ENCODE data around the gene SAMD3. TPM values are rescaled to one million over a fixed set of nuclear protein-coding genes. Genes with fewer than 3 reads are reported as not detected.
"Not testable (repeated sequence)": the region's sequence is repeated elsewhere in the genome, so short reads cannot be mapped to it uniquely, and the experiment has no call there.

The SAMD3 gene
- polyA plus RNA-seq, 1 donor, result 0.92 TPM

DNA sequence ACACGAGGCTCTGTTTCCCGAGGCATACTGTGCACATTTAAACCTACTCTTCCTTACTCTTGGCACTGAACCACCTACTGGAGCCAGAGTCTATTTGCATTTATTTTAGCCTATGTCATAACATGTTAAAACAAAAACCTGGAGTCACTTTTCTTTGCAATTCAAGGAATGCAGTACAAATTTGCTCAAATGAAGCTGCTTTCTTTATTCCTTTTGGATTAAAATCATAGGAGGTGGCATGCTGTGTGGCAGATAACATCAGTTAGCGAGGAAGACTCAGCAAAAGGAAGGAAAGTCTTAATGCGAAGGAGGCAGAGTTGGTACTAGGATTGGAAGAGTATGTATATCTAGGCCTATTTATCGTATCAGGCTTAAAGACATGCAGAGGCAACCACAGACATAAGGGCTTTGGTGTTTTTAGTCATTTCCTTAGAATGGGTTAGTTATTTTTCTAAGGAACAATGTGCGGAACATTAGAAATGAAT is 92.9 kb downstream of the SAMD3 start:
- no peak for DNase-seq

DNA sequence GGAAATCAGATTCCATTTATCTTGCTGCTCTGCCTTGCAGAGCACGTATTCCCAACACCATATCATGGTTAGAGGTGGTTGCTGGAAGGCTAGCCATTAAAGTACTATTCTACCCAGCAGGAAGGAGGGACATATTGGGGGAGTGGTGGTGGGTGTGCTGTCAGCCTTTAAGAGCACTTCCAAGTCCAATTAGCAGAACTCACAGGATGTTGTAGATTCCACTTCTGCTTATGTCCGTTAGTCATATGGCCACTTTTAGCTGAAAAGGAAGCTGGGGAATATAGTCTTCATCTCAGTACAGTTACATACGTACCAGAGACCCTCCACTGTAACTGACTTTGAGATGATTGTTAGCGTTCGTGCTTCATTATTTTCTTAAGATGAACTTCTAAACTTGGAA is 94.4 kb downstream of the SAMD3 start:
- no peak for DNase-seq

DNA sequence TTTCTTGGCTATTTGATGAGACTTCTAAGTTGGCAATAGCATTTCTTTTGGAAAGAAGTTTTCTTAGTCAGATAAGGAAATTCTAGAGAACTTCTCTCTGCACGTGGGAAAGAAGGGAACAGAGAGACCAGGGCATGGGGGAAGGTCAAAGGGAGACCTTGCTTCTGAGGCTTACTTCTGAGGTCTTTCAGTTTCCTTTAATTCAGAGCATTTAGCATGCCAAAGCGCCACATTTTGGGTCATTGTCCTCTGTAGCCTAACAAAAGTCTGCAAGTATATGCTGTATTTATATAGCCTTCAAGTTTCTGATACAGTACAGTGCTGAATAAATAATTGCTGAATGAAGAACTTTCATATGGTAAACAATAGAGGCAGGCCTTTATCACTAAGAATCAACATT is 95.6 kb downstream of the SAMD3 start:
- no peak for DNase-seq

DNA sequence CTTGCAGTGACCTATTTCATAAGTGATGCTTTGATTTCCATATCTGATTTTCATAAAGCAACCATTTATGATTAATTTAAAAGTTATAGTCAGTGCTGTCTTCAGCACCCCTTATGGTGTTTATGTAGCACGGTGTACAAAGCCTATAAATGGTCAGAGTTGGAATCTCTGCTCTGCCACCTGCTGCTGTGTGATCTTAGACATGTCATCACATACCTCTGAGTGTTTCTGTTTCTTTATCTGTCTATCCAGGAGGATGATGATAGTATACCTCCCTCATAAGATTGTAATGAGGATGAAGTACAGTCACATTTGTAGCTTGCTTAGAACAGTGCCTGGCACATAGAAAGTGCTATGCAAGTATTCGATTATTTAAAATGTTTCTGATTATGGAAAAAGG is 100.5 kb downstream of the SAMD3 start:
- DNase-seq, result no peak

DNA sequence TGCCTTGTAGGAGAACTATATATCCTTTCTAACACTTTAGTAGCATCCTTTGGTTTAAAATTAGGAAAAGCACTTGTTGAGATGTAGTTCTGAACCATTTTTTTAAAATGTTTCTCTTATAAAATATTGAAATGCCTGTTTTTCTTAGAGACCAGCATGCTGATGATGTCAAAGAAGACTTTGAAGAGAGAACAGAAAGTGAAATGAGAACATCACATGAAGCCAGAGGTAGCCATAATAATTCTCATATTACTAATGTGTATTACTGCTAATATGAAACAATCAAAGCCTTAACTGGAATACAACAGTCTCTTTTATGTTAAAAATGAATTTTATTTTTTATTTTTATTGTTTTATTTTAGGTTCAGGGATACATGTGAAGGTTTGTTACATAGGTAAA is 102.0 kb downstream of the SAMD3 start:
- DNase-seq, result no peak

DNA sequence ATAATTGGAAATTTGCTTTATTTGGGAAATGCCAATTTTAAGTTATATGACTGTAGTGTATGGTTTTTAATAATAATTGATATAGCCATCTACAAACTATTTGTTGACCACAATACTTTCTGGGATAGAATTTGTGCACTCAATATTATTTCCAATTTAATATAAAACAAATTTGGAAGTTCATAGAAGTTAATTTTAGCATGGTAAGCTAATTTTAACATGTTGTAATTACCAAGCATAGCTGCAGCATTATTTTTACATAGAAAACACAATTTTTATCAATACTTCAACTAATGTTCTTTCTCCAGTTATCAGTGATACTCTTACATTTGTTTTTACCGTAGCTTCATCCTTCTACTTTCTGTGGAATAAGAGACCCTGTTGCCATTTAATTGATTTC is 103.5 kb downstream of the SAMD3 start:
- DNase-seq, result no peak

DNA sequence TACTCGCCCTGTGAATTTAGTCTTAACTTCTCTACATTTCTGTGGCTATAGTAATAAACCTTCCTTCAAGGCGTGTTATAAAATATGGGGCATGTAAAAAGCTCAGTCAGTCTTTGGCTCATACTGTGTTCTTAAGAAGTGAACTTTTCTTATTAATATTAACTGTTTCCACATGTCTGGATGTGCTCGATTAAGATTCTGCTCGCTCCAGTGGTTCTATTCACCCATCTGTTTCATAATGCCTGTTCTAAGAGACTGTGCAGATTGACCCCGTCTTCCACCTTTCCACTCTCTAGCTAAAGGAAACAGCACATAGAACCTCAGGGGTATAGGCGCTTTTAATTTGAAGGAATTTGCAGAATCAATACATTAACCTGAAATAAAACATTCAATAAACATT is 104.5 kb downstream of the SAMD3 start:
- no peak for DNase-seq

DNA sequence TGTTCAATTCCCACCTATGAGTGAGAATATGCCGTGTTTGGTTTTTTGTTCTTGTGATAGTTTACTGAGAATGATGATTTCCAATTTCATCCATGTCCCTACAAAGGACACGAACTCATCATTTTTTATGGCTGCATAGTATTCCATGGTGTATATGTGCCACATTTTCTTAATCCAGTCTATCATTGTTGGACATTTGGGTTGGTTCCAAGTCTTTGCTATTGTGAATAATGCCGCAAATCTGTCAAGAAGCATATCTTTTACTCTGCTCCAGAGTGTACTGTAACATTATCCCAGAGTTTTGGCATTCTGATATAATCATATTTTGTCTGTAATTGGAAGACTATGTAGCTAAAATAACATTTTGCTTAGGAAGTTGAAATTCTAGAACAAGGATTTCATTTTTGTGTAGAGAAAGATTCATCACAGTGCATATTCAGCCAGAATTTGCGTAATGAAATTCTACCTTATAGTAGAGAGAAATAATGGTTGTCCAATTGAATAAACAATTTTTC is 105.5 kb downstream of the SAMD3 start:
- DNase-seq, result not testable (repeated sequence)

DNA sequence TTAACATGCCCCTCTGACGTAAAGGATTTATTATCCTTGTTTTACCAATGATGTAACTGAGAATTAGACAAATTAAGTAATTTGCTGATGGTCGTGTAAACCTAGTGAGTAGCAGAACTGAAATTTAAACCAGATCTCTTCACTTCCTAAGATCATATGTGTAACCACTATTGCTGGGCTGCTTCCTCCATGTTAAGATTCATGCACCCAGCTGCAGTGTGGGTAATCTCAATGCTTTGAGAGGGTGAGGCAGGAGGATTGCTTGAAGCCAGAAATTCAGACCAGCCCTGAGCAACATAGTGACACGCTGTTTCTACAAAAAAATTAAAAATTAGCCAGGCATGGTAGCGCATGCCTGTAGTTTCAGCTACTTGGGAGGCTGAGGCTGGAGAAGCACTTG is 106.5 kb downstream of the SAMD3 start:
- DNase-seq, result no peak

DNA sequence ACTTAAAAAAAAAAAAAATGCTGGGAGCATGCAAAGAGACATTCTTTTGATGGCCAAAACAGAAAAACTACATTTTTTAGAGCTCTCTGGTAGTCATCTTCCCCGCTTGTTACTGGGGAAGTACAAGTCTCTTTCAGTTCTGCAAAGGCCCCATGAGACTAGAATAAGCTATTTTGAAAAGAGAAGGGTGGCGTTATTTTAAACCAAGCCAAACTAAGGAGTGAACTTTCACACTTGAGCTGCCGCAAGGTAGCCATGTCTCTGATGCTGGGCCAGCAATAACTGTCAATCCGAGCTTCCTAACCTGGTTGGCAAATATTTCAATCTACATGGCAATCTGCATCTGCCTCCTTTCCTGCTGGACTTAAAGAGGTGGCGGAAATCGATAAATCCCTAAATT is 107.7 kb downstream of the SAMD3 start:
- DNase-seq, result no peak

DNA sequence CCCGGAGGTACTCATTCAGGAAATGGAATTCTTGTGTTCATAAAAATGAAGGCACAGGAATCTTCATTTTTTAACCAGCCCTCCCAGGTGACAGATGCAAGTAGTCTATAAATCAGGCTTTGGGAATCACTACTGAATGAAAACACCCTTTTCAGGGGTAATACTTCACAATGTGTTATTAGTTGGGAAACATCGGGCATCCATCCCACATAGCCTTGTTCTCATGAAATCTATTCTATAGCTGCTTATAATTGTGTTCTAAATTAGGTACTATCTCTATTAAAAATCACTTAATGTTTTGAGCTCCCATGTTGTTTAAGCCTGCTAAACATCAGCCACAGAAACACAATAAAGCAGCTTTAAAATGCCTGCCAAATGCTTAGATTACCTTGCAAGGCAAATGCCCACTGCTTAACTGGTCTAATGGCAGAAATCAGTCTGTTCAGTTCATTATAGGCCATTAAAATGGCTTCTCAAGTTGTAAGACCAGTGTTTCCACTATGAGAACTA is 109.5 kb downstream of the SAMD3 start:
- no peak for DNase-seq

DNA sequence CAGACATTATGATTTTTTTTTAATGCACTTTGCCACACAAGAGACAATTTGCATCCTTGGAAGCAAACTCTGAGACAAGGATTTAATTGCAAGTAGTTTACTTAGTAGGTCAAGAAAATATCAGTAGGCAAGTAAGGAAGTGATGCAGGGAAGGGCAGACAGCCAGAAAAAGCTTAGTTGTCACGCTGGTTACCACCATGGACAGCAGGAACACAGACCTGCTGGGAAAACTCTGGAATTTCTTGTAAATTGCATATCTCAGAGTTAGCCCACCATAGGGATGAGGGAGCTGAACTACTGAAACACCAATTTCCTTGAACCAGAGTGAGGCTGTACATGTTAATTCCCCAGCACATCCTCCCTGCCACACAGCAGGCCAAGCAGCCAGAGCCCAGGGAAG is 111.7 kb downstream of the SAMD3 start:
- no peak for DNase-seq

DNA sequence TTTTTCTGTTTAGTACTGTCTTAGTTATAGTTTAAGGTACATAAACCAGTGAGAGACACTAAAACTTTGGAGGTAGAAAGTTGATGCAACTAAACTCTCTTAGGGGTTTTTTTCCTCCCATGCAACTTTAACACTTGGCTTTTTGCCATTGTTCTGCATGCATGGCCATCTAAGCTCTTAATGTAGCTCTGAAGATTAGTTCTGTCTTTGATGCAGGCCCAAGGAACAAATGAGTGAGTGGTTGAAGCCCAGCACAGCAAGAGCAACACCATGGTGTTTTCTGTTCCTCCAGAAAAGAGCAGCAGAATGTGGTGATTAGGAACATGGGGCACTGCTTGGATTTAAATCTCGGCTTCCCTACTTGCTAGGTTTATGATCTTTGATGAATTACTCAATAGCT is 115.0 kb downstream of the SAMD3 start:
- DNase-seq, result no peak

DNA sequence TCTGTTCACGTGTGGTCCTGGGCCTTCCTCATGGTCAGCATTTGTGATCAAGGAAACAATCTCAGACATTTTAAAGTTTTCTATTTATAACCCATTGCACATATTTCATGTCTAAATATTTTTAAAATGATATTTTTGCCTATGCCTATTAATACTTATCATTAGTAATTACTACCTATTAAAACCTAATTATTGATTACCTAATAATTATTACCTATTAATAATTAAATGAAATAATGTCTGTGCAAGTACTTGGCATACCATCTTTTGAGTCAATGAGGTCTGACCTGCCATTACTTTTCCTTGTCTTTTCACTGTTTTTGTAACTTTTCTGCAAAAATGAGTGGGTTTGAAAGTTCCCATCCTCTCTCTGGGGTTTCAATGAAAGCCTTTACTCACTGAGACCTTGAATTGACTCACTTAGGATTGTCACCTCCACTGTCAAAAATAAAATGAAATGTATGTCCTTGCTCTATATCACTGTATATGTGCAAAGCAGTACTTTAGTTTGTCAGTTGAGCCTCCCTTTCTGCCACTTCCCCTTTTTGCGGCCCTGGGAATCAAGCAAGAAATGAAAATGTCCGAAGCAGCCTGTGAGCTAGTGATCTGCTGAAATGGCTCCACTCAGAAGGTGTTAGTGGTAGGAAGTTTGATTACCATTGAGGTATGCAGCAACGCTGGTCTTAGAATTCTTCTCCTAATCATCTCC is 116.6 kb downstream of the SAMD3 start:
- DNase-seq, result no peak

DNA sequence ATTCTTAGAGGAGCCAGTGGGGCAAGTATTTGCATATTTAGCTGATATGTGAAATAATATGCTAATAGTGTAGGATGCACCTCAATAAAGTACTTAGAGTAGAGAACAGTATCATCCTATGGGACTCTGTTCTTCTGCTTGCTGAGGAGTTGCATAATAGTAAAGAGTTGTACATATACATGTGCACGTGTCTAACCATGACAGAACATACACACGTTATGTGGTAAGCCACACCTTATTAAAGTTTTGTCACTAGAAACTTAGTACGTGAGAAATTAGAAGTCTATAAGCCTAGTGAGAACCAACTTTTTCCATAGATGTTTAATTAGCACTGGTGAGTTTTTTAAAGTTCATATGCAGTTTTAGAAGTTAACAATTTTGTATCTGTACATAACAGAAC is 123.6 kb downstream of the SAMD3 start:
- no peak for DNase-seq

DNA sequence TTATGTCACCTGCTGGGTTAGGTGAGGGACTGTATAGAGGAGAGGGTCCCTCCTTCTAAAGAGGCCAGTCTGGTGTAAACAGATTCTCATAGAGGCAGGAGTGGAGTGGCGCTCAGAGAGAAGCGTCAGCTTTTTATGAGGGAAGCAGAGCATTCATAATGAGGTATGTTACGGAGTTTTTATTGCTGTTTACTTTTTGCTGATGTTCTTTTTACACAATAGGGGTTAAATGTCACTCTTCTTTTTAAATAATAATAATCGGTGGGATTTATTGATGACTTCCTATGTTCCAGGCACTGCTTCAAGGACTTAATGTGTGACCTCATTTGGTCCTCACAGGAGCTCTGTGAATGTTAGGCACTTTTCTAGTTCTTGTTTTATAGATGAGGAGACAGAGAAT is 124.4 kb downstream of the SAMD3 start:
- DNase-seq, result no peak

Other genes with a start within 250 kb of the SAMD3 start
- 4.9 TPM for gene L3MBTL3, start 204.4 kb downstream of the SAMD3 start, polyA plus RNA-seq (ENCODE audit: insufficient read length)
- 10.9 TPM for gene TMEM200A, start 143.1 kb upstream of the SAMD3 start, polyA plus RNA-seq (ENCODE audit: insufficient read length)

Measured in hindlimb muscle (tissue), 1 donor.